CD14-positive monocyte (primary cell): Measurements from ENCODE around the gene RBM4B. TPM values are rescaled to one million over a fixed set of nuclear protein-coding genes. Genes with fewer than 3 reads are reported as not detected.

Experiments used
- DNase-seq, 3 donors: peaks; one replicate each; pipeline ENCODE4 v3.0.0-alpha.2; 2011 to 2022
- H2AFZ ChIP-seq: 2 replicates; pipeline ENCODE4 v1.6.0; 2012; ENCODE audit warnings: mild to moderate bottlenecking, low read depth, low read length, inconsistent platforms; ENCODE audit not compliant: insufficient read depth, poor library complexity, severe bottlenecking
- H3K27ac ChIP-seq, 2 donors: 1 replicate in 1 of 2; 2 replicates in 1 of 2; pipeline ENCODE4 v1.5.1; 2012 to 2013; ENCODE audit warnings: low read length in 2 of 2, control low read depth in 1 of 2, inconsistent platforms in 1 of 2, low read depth in 1 of 2, mild to moderate bottlenecking in 1 of 2
- H3K27me3 ChIP-seq, 2 donors: one replicate each; pipeline versions ENCODE4 v1.6.0 to v1.6.1; 2011 to 2013; ENCODE audit warnings: low read length in 2 of 2; ENCODE audit not compliant: control insufficient read depth in 2 of 2, insufficient read depth in 2 of 2
- H3K36me3 ChIP-seq, 2 donors: replicated peaks in 1 of 2; 1 replicate in 1 of 2; 2 replicates in 1 of 2; pipeline versions ENCODE4 v1.5.1 to v1.6.1; 2012 to 2013; ENCODE audit warnings: low read length in 2 of 2, control low read depth in 1 of 2, inconsistent platforms in 1 of 2, mild to moderate bottlenecking in 1 of 2; ENCODE audit not compliant: insufficient read depth in 2 of 2, control insufficient read depth in 1 of 2
- H3K4me1 ChIP-seq, 2 donors: 1 replicate in 1 of 2; 2 replicates in 1 of 2; pipeline versions ENCODE4 v1.5.1 to v1.6.1; 2012 to 2013; ENCODE audit warnings: low read length in 2 of 2, control low read depth in 1 of 2, inconsistent platforms in 1 of 2, mild to moderate bottlenecking in 1 of 2, moderate library complexity in 1 of 2; ENCODE audit not compliant: insufficient read depth in 2 of 2, control insufficient read depth in 1 of 2
- H3K4me2 ChIP-seq: replicated peaks from 2 replicates; pipeline ENCODE3; 2012; ENCODE audit warnings: low read length, moderate library complexity, mild to moderate bottlenecking; ENCODE audit not compliant: poor library complexity, severe bottlenecking; ENCODE audit errors: extremely low read depth
- H3K4me3 ChIP-seq, 3 experiments: fragments of 200-600 bp in 1 of 3; sonication (generic) in 1 of 3; replicated peaks in 1 of 3; 1 replicate in 2 of 3; 2 replicates in 1 of 3; pipeline ENCODE4 v1.5.1; 2011 to 2013; ENCODE audit warnings: low read length in 3 of 3, mild to moderate bottlenecking in 3 of 3, control low read depth in 2 of 3, low read depth in 2 of 3, inconsistent platforms in 1 of 3, moderate library complexity in 1 of 3
- H3K79me2 ChIP-seq: 2 replicates; pipeline ENCODE4 v1.6.0; 2012; ENCODE audit warnings: mild to moderate bottlenecking, control low read depth, inconsistent platforms, low read length, moderate library complexity; ENCODE audit not compliant: insufficient read depth
- H3K9ac ChIP-seq: 2 replicates; pipeline ENCODE4 v1.6.0; 2017; ENCODE audit warnings: low read length, mild to moderate bottlenecking; ENCODE audit not compliant: insufficient read depth, poor library complexity, severe bottlenecking
- H3K9me3 ChIP-seq, 2 donors: replicated peaks in 1 of 2; 1 replicate in 1 of 2; 2 replicates in 1 of 2; pipeline versions ENCODE4 v1.5.1 to v1.6.1; 2012 to 2013; ENCODE audit warnings: low read length in 2 of 2, control low read depth in 1 of 2; ENCODE audit not compliant: control insufficient read depth in 1 of 2, insufficient read depth in 1 of 2
- H4K20me1 ChIP-seq: 2 replicates; pipeline ENCODE4 v1.6.0; 2012; ENCODE audit warnings: mild to moderate bottlenecking, low read length, control low read depth, moderate library complexity; ENCODE audit not compliant: insufficient read depth
- H3K27ac Mint-ChIP-seq, 7 donors: one replicate each; pipeline ENCODE4 v1.8.0; 2020; ENCODE audit warnings: mild to moderate bottlenecking in 7 of 7, mixed read lengths in 7 of 7, moderate library complexity in 6 of 7, inconsistent platforms in 2 of 7
- H3K27me3 Mint-ChIP-seq, 3 donors: one replicate each; pipeline ENCODE4 v1.8.0; 2021 to 2022; ENCODE audit warnings: low read depth in 3 of 3, mild to moderate bottlenecking in 3 of 3, mixed read lengths in 3 of 3, moderate library complexity in 3 of 3, inconsistent platforms in 1 of 3
- H3K36me3 Mint-ChIP-seq, 2 donors: one replicate each; pipeline ENCODE4 v1.8.0; 2020; ENCODE audit warnings: mixed read lengths in 2 of 2, inconsistent platforms in 1 of 2, mild to moderate bottlenecking in 1 of 2
- H3K4me1 Mint-ChIP-seq: one replicate; pipeline ENCODE4 v1.8.0; 2020; ENCODE audit warnings: mild to moderate bottlenecking, mixed read lengths
- H3K4me3 Mint-ChIP-seq, 2 donors: one replicate each; pipeline ENCODE4 v1.8.0; 2020; ENCODE audit warnings: mild to moderate bottlenecking in 2 of 2, mixed read lengths in 2 of 2, moderate library complexity in 1 of 2
- H3K9me3 Mint-ChIP-seq, 7 donors: one replicate each; pipeline ENCODE4 v1.8.0; 2020 to 2022; ENCODE audit warnings: mixed read lengths in 7 of 7, mild to moderate bottlenecking in 6 of 7, moderate library complexity in 6 of 7, inconsistent platforms in 2 of 7
- CTCF ChIP-seq: fragments of 200-600 bp; IDR thresholded peaks from one replicate; pipeline ENCODE4 v1.8.0; 2022; ENCODE audit warnings: antibody characterized with exemption, mild to moderate bottlenecking
- WGBS: methylation state at CpG from one replicate; pipeline ENCODE4 v1.1.5; 2013; ENCODE audit warnings: missing lambda C conversion rate; ENCODE audit not compliant: insufficient coverage; 5-methylcytosine and 5-hydroxymethylcytosine counted together
- intact Hi-C, 2 donors: fragments of 100-400 bp; cut with micrococcal nuclease; formaldehyde crosslinking; loops; one replicate each; pipeline versions ENCODE4 v1.15.0 to v1.15.1; 2023
- polyA plus RNA-seq, 3 donors: library from polyadenylated mRNA; depleted of rRNA in 1 of 3; unstranded in 2 of 3; stranded (reverse) in 1 of 3; fragments of 300-500 nt in 2 of 3; fragments of >200 nt in 1 of 3; fragmentation: Illumina TruSeq in 2 of 3; gene quantifications; 1 replicate in 2 of 3; 2 replicates in 1 of 3; pipeline ENCODE4 v1.2.3, GENCODE V29; 2012 to 2021

The RBM4B gene
- polyA plus RNA-seq, 3 donors = 7.8 to 14.3 (median 11.2) TPM

- no peaks in the 10 kb centered on the region for H4K20me1 ChIP-seq
- Mint-ChIP-seq H3K9me3 (peaks cover 0 to 2% (median 0%) of the 10 kb centered on the region in 7 donors), H3K4me1 (peaks cover 12% of the 10 kb centered on the region), H3K27me3 (peaks cover 2 to 10% (median 5%) of the 10 kb centered on the region in 3 donors), H3K4me3 (peak overlapping the region in 1 of 2 donors; percentile 44), H3K27ac (no peak overlapping the region), H3K36me3 (no peaks in the 10 kb centered on the region)
- H3K4me2 ChIP-seq = no peak overlapping the region
- no peak overlapping the region for H3K4me3 ChIP-seq
- no peak overlapping the region for H3K27ac ChIP-seq
- H3K9me3 ChIP-seq = no peaks in the 10 kb centered on the region
- no peak for DNase-seq
- no peak for TF ChIP-seq CTCF
- no peak overlapping the region for H3K9ac ChIP-seq
- H2AFZ ChIP-seq = no peak overlapping the region
- intact Hi-C loops = no loop called here
- H3K36me3 ChIP-seq = no peaks in the 10 kb centered on the region
- WGBS = 76% methylated on average over 9 of the region's 12 CpGs
- no peaks in the 10 kb centered on the region for H3K79me2 ChIP-seq
- H3K27me3 ChIP-seq = no peaks in the 10 kb centered on the region
- no peaks in the 10 kb centered on the region for H3K4me1 ChIP-seq
Observed at GRCh38 chr11:66713746-66714480, 36.2 kb upstream of the RBM4B start.

- Mint-ChIP-seq H3K27ac (peak overlapping the region in 1 of 7 donors; percentile 33), H3K9me3 (peaks cover 0 to 2% (median 0%) of the 10 kb centered on the region in 7 donors), H3K4me1 (no peaks in the 10 kb centered on the region), H3K36me3 (no peaks in the 10 kb centered on the region), H3K27me3 (peaks cover 6 to 8% (median 6%) of the 10 kb centered on the region in 3 donors), H3K4me3 (no peak overlapping the region)
- H3K4me2 ChIP-seq = no peak overlapping the region
- H3K4me3 ChIP-seq = no peak overlapping the region
- no peak overlapping the region for H2AFZ ChIP-seq
- intact Hi-C loops = no loop called here
- no peaks in the 10 kb centered on the region for H3K36me3 ChIP-seq
- H3K27me3 ChIP-seq = no peaks in the 10 kb centered on the region
- H4K20me1 ChIP-seq = no peaks in the 10 kb centered on the region
- H3K4me1 ChIP-seq = no peaks in the 10 kb centered on the region
- no peak overlapping the region for H3K9ac ChIP-seq
- DNase-seq = no peak
- H3K9me3 ChIP-seq = no peaks in the 10 kb centered on the region
- no peaks in the 10 kb centered on the region for H3K79me2 ChIP-seq
- WGBS = 80% methylated on average over 14 of the region's 15 CpGs
- TF ChIP-seq CTCF = no peak
- H3K27ac ChIP-seq = no peak overlapping the region
Observed at GRCh38 chr11:66710384-66710930, 32.8 kb upstream of the RBM4B start.
